Hepatocyte (in vitro differentiated cells): Measurements from ENCODE around the gene CLDN18. TPM values are rescaled to one million over a fixed set of nuclear protein-coding genes. Genes with fewer than 3 reads are reported as not detected.

ENCODE experiments used
- DNase-seq: peaks from one replicate; pipeline ENCODE4 v3.0.0-alpha.2; 2016; ENCODE audit warnings: low spot score
- H2AFZ ChIP-seq: fragments of 200-600 bp; sonication (generic); 2 replicates; pipeline ENCODE4 v1.6.0; 2016; ENCODE audit warnings: antibody characterized with exemption, mild to moderate bottlenecking
- H3K27ac ChIP-seq: fragments of 200-600 bp; sonication (generic); 2 replicates; pipeline ENCODE4 v1.5.1; 2016; ENCODE audit warnings: mild to moderate bottlenecking
- H3K27me3 ChIP-seq: fragments of 200-600 bp; sonication (generic); 2 replicates; pipeline ENCODE4 v1.6.1; 2016
- H3K36me3 ChIP-seq: fragments of 200-600 bp; sonication (generic); replicated peaks from 2 replicates; pipeline ENCODE4 v1.5.1; 2016; ENCODE audit warnings: low read depth; ENCODE audit not compliant: insufficient read depth
- H3K4me1 ChIP-seq: fragments of 200-600 bp; sonication (generic); 2 replicates; pipeline ENCODE4 v1.5.1; 2016; ENCODE audit warnings: mild to moderate bottlenecking, moderate library complexity; ENCODE audit not compliant: insufficient read depth
- H3K4me2 ChIP-seq: fragments of 200-600 bp; sonication (generic); 2 replicates; pipeline ENCODE4 v1.6.0; 2016
- H3K4me3 ChIP-seq: fragments of 200-600 bp; sonication (generic); 2 replicates; pipeline ENCODE4 v1.5.1; 2016; ENCODE audit warnings: mild to moderate bottlenecking
- H3K79me2 ChIP-seq: fragments of 200-600 bp; sonication (generic); 2 replicates; pipeline ENCODE4 v1.6.0; 2017; ENCODE audit warnings: mild to moderate bottlenecking
- H3K9me2 ChIP-seq: fragments of 200-600 bp; sonication (generic); replicated peaks from 2 replicates; pipeline ENCODE4 v1.6.0; 2017; ENCODE audit warnings: mild to moderate bottlenecking; ENCODE audit not compliant: insufficient read depth
- H3K9me3 ChIP-seq: fragments of 200-600 bp; sonication (generic); 2 replicates; pipeline ENCODE4 v1.5.1; 2016; ENCODE audit warnings: low read depth, mild to moderate bottlenecking
- H4K20me1 ChIP-seq: fragments of 200-600 bp; sonication (generic); 2 replicates; pipeline ENCODE4 v1.6.0; 2016; ENCODE audit warnings: mild to moderate bottlenecking; ENCODE audit not compliant: insufficient read depth, poor library complexity, severe bottlenecking
- EZH2 ChIP-seq: fragments of 200-600 bp; sonication (generic); IDR thresholded peaks from 2 replicates; pipeline ENCODE4 v1.6.1; 2016; ENCODE audit warnings: antibody characterized with exemption, mild to moderate bottlenecking, borderline replicate concordance
- EZH2phosphoT487 ChIP-seq: fragments of 200-600 bp; sonication (generic); IDR thresholded peaks from one replicate; pipeline ENCODE4 v1.6.1; 2018; ENCODE audit warnings: antibody characterized with exemption, mild to moderate bottlenecking, low read depth, moderate library complexity; ENCODE audit not compliant: unreplicated experiment, severe bottlenecking
- WGBS: methylation state at CpG from one replicate; pipeline ENCODE4 v1.1.6; 2016; ENCODE audit warnings: low lambda C conversion rate; ENCODE audit errors: missing lambda C conversion rate; 5-methylcytosine and 5-hydroxymethylcytosine counted together
- polyA plus RNA-seq: library from polyadenylated mRNA; unstranded; fragments of >200 nt; fragmentation: Nextera tagmentation; extraction: Ambion mirVana; gene quantifications from 2 replicates; pipeline ENCODE4 v1.2.1, GENCODE V29; 2016
- total RNA-seq: library from RNA; depleted of rRNA; stranded (reverse); fragments of >200 nt; gene quantifications from 2 replicates; pipeline ENCODE4 v1.2.3, GENCODE V29; 2014
- TF ChIP-seq, protein P1 (sequence below): fragments of 200-600 bp; sonication (generic); IDR thresholded peaks from 2 replicates; pipeline ENCODE4 v1.5.1; 2016; ENCODE audit warnings: antibody characterized with exemption, mild to moderate bottlenecking; ENCODE audit not compliant: poor library complexity

Gene CLDN18
- total and polyA plus RNA-seq, 2 experiments from 2014 or later = 36.4 to 73.0 TPM

- Histone ChIP-seq H3K27ac (no peak overlapping the region), H3K36me3 (no peaks in the 10 kb centered on the region), H3K27me3 (no peaks in the 10 kb centered on the region), H3K4me2 (peak overlapping the region; percentile 72), H3K9me3 (no peaks in the 10 kb centered on the region), H4K20me1 (no peaks in the 10 kb centered on the region), H3K9me2 (no peaks in the 10 kb centered on the region), H3K79me2 (no peaks in the 10 kb centered on the region), H3K4me1 (no peaks in the 10 kb centered on the region), H2AFZ (peak overlapping the region; percentile 70), H3K4me3 (no peak overlapping the region)
- 20% methylated on average over 18 of the region's 18 CpGs for WGBS
- peak; percentile 89 for DNase-seq
- TF ChIP-seq, protein P1, sequence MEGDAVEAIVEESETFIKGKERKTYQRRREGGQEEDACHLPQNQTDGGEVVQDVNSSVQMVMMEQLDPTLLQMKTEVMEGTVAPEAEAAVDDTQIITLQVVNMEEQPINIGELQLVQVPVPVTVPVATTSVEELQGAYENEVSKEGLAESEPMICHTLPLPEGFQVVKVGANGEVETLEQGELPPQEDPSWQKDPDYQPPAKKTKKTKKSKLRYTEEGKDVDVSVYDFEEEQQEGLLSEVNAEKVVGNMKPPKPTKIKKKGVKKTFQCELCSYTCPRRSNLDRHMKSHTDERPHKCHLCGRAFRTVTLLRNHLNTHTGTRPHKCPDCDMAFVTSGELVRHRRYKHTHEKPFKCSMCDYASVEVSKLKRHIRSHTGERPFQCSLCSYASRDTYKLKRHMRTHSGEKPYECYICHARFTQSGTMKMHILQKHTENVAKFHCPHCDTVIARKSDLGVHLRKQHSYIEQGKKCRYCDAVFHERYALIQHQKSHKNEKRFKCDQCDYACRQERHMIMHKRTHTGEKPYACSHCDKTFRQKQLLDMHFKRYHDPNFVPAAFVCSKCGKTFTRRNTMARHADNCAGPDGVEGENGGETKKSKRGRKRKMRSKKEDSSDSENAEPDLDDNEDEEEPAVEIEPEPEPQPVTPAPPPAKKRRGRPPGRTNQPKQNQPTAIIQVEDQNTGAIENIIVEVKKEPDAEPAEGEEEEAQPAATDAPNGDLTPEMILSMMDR = peak; percentile 85
- no peak for TF ChIP-seq EZH2phosphoT487
These were observed 38.8 kb upstream of the CLDN18 start for GRCh38 chr3:137970914-137971831.

DNA sequence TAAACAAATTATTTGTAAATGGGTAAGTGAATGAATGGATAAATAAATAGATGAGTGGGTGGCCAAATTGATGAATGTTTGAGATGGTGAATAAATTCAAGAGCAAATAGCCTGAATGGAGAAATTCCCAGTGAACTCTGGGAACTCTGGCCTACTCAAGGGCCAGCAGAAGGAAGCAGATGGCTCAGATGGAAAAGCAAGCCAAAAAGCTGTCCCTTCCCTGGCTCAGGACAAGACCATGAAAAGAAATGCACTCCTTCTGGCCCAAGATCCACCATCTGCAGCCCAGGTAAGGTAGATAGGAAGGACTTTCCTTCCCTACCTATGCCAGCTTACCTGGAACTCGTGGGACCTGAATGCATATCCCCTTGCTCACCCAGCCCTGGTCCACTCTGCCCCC, 37.6 kb upstream of the CLDN18 start:
- Histone ChIP-seq H3K9me3 (no peaks in the 10 kb centered on the region), H3K4me1 (no peaks in the 10 kb centered on the region), H2AFZ (no peak overlapping the region), H4K20me1 (no peaks in the 10 kb centered on the region), H3K79me2 (no peaks in the 10 kb centered on the region), H3K4me2 (no peak overlapping the region), H3K4me3 (no peak overlapping the region), H3K27ac (no peak overlapping the region), H3K9me2 (no peaks in the 10 kb centered on the region), H3K36me3 (no peaks in the 10 kb centered on the region), H3K27me3 (no peaks in the 10 kb centered on the region)
- WGBS = 77% methylated on average over 1 of the region's 1 CpG
- no peak for DNase-seq
- TF ChIP-seq EZH2phosphoT487 (no peak), EZH2 (no peak)
- TF ChIP-seq, protein P1 = no peak

DNA sequence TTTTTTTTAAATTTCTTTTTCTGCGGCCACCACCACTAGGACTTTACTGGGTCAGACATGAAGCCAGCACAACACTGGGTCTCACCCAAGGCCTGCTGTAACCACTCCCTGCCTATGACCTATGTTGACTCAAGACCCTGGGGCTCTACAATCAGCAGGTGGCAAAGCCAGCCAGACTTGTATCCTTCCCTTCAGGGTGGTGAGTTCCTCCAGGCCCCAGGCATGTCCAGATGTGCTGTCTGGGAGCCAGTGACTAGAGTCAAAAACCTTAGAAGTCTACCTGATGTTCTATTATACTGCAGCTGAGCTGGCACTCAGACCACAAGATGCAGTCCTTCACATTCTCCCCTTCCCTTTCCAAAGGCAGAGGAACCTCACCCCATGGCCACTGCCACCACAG, 31.6 kb upstream of the CLDN18 start:
- no peaks in the 10 kb centered on the region for H3K79me2 ChIP-seq
- no peak overlapping the region for H3K27ac ChIP-seq
- no peak overlapping the region for H2AFZ ChIP-seq
- no peaks in the 10 kb centered on the region for H4K20me1 ChIP-seq
- no peaks in the 10 kb centered on the region for H3K9me2 ChIP-seq
- H3K9me3 ChIP-seq = no peaks in the 10 kb centered on the region
- DNase-seq = no peak
- no peaks in the 10 kb centered on the region for H3K36me3 ChIP-seq
- no peak overlapping the region for H3K4me2 ChIP-seq
- no peak overlapping the region for H3K4me3 ChIP-seq
- WGBS = 100% methylated on average over 1 of the region's 1 CpG
- no peaks in the 10 kb centered on the region for H3K4me1 ChIP-seq
- H3K27me3 ChIP-seq = no peaks in the 10 kb centered on the region
- TF ChIP-seq, protein P1 = no peak
- TF ChIP-seq EZH2phosphoT487 (no peak), EZH2 (no peak)
